Dermis microvascular lymphatic vessel endothelial cell (primary cell): ENCODE data around the gene WFIKKN2. TPM values are rescaled to one million over a fixed set of nuclear protein-coding genes. Genes with fewer than 3 reads are reported as not detected.

Experiments used
- DNase-seq, 2 donors: peaks; one replicate each; pipeline versions ENCODE4 v3.0.0 to v3.0.0-alpha.2; 2010; ENCODE audit warnings: low read depth in 2 of 2
- total RNA-seq: library from RNA; depleted of rRNA; stranded (reverse); fragments of >200 nt; gene quantifications from 2 replicates; pipeline ENCODE4 v1.2.1, GENCODE V29; 2014

Gene WFIKKN2
- total RNA-seq, 1 donor from 2014 or later, result not detected

GRCh38 chr17:50833510-50834428 is 1.6 kb upstream of the WFIKKN2 start:
- no peak for DNase-seq

- DNase-seq, result peak in 1 of 2 donors; percentile 8
Observed at GRCh38 chr17:50834429-50835300, 721 bp upstream of the WFIKKN2 start.

GRCh38 chr17:50836826-50837225 is 1.4 kb downstream of the WFIKKN2 start:
- DNase-seq, result no peak

GRCh38 chr17:50837286-50837979 is 2.0 kb downstream of the WFIKKN2 start:
- DNase-seq, result no peak

DNA sequence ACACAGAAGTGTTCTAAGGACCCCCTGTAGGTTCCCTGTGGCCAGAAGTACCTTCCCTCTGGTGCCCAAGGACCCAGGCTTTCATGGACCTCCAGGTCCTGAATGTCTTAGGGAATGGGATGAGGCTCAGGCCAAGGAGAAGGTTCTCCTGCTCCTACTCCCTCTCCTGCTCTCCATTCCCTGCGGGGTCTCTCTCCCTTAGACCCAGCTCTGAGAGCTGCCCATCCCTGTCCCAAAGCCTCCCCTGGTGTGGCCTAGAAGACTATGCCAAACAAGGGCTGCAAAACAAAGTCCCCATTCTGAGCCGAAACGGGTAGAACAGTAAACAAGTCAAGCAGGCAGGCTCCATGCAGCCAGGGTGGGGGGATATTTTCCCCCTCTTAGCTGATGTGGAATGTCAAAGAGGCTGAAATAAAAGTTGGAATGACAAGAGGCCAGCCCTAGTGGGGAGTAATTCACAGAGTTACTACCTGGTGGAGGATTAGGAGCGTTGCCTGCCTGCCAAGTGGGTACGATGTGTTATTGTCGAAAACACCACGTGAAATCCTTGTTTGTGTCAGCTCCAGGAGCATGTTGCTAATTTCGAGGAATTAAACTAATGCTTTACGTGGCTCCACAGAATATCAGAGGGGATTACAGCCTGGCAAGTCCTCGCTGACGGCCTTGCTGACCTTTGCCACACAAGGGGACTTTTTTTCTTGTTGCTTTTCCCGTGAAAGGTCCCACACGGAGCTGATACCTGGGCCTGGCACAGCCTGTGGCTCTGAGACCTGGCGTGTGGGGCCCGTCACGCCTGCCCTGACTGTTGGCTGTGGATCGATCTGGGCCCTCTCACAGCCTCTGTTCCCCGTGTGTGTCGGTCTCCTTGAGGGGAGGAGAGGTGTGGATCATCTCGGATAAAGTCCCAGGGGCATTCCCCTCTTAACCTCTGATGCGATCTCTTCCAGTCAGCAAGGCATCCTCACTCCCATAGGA is 2.9 kb downstream of the WFIKKN2 start:
- DNase-seq, result no peak

DNA sequence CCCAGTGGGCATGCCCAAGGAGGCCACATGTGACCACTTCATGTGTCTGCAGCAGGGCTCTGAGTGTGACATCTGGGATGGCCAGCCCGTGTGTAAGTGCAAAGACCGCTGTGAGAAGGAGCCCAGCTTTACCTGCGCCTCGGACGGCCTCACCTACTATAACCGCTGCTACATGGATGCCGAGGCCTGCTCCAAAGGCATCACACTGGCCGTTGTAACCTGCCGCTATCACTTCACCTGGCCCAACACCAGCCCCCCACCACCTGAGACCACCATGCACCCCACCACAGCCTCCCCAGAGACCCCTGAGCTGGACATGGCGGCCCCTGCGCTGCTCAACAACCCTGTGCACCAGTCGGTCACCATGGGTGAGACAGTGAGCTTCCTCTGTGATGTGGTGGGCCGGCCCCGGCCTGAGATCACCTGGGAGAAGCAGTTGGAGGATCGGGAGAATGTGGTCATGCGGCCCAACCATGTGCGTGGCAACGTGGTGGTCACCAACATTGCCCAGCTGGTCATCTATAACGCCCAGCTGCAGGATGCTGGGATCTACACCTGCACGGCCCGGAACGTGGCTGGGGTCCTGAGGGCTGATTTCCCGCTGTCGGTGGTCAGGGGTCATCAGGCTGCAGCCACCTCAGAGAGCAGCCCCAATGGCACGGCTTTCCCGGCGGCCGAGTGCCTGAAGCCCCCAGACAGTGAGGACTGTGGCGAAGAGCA is 4.4 kb downstream of the WFIKKN2 start:
- no peak for DNase-seq

GRCh38 chr17:50840311-50840851 is 5.0 kb downstream of the WFIKKN2 start:
- no peak for DNase-seq

GRCh38 chr17:50841277-50841948 is 6.0 kb downstream of the WFIKKN2 start:
- no peak for DNase-seq

DNA sequence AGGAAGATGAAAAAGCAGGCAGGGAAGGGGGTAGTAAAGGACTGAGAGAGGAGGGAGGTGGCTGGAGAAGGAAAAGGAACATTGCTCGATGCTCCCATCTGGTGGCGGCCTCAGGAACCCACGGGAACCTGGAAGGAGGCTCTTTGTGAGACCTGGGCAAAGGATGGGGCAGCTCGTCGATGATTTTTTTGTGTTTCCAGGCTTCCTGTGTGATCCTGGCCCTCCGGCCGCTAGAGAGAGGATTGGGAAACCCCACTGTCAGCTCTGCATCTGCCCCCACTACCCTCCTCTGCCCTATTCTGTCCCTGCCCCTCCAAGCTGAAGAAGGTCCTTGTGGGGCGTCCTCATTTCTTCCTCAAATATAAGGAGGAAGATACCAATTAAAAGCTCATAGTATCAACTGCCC is 6.6 kb downstream of the WFIKKN2 start:
- DNase-seq, result peak; percentile 30 to 60

- DNase-seq, result no peak
Observed at GRCh38 chr17:50842506-50843149, 7.2 kb downstream of the WFIKKN2 start.

DNA sequence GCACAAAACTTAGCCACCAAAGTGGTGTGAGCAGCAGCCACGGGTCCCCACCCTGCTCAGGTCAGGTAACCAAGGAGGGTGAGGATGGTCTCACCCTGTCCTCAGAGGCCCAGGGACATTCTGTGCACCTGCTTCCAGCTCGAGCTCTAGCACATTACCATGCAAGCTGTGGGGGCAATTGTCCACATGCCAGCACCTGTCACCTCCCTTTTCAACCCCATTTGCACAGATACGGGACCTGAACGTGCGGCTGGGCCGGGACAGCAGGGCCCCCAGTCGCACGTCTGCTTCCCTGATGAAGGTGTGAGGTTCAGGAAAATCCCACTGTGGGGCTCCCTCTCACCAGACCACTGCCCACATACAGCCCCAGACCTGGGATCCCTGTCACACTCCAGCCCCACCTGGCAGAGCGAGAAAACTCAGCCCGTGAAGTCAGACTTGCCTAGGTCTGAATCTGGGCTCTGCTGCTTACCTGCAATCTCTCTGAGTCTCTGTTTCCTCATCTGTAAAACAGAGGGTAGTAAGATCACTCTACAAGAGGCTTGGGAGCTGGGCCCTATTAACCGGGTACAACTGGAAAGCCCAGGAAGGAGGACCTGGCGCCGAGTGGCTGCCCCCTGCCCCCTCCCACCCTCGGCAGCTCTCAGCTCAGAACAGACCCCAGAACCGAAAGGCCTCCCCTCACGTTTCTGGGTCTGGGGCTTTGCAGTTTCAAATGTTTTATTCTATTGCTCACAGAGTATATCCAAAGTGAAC is 7.9 kb downstream of the WFIKKN2 start:
- no peak for DNase-seq

GRCh38 chr17:50844117-50844700 is 8.8 kb downstream of the WFIKKN2 start:
- no peak for DNase-seq

DNA sequence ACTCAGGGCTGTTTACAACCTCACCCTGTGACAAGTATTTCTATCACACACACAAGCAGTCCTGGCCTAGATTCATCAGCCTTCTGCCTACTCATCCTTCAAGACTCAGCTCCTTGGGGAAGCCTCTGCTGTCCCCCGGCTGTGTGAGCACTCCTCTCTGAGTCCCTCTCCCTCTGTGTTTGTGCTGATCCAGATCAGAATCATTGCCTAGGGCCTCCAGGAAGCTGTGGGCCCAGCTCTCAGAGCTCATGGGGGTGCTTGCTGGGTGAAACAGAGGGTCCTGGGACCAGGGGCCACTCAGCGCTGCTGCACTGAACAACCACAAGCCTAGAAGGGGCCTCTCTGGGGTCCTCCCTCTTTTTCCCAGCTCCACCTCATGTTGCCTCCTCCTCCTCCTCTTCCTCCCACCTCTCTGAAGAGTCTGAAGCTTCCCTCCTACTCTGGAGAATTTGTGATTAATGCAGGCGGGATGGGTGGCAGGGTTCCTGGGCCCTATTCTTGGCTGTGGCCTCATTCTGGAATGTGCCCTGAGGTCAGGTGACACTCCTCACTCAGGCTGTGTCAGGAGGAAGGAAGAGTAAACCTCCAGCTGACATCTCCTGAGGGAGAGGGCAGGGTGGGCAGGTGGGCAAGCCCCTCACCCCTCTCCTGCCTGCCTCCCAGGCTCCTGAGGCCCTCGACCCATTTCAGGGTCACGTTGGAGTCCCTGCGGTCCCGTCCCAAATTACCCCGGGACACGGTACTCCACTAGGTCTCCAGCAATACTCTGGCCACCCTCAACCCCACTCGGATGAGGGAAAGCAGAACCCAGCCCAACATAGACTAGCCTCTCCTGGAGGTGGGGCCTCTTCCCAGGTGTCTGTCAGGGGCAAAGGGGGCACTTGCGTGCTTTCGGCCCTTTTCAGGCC is 10.1 kb downstream of the WFIKKN2 start:
- DNase-seq, result no peak

GRCh38 chr17:50847566-50847965 is 12.2 kb downstream of the WFIKKN2 start:
- no peak for DNase-seq

GRCh38 chr17:50848039-50848438 is 12.7 kb downstream of the WFIKKN2 start:
- DNase-seq, result no peak

- DNase-seq, result no peak
Observed at GRCh38 chr17:50848711-50849110, 13.3 kb downstream of the WFIKKN2 start.
